ENCODE measurements around the gene APAF1. TPM values are rescaled to one million over a fixed set of nuclear protein-coding genes. Genes with fewer than 3 reads are reported as not detected.

APAF1 gene
- total RNA-seq, 3 donors from 2014 or later (not counting 1 experiment from before 2014, with no cell fraction given) = 33.5 to 43.7 (median 34.9) TPM

- Mint-ChIP-seq H3K27me3 (ENCODE audit: low read depth in 2 of 2) (peaks cover 31 to 43% of the 10 kb centered on the region in 2 donors), H3K27ac (no peak overlapping the region), H3K4me3 (no peak overlapping the region), H3K4me1 (peaks cover 6 to 7% of the 10 kb centered on the region in 2 donors), H3K36me3 (no peaks in the 10 kb centered on the region), H3K9me3 (no peaks in the 10 kb centered on the region)
- ATAC-seq (no peak), DNase-seq (peak in 1 of 2 donors; percentile 43)
- no peaks in the 10 kb centered on the region for H3K36me3 ChIP-seq (ENCODE audit: control insufficient read depth, insufficient read depth, low read length)
- H3K27ac ChIP-seq (ENCODE audit: low read length) = no peak overlapping the region
- H3K4me1 ChIP-seq (ENCODE audit: control insufficient read depth, insufficient read depth, low read length) = peaks cover 10% of the 10 kb centered on the region
- intact Hi-C loops (cut with micrococcal nuclease) = no loop called here
- WGBS (ENCODE audit: insufficient coverage) = no CpG with 5 or more reads among the region's 3 CpGs
- no peak for TF ChIP-seq CTCF (IDR thresholded peaks at IDR 0.05)
- no peaks in the 10 kb centered on the region for H3K9me3 ChIP-seq (ENCODE audit: control insufficient read depth, insufficient read depth, low read length)
- H3K27me3 ChIP-seq (ENCODE audit: control insufficient read depth, insufficient read depth, low read length) = peaks cover 15% of the 10 kb centered on the region
- no peak overlapping the region for H3K4me3 ChIP-seq (ENCODE audit: low read length)
Observed at GRCh38 chr12:98744680-98745079, 99.6 kb downstream of the APAF1 start.

GRCh38 chr12:98745578-98746391 lies 100.7 kb downstream of the APAF1 start:
- H3K36me3 ChIP-seq (ENCODE audit: control insufficient read depth, insufficient read depth, low read length) = no peaks in the 10 kb centered on the region

GRCh38 chr12:98748463-98748862 lies 103.4 kb downstream of the APAF1 start:
- Histone ChIP-seq H3K9me3 (ENCODE audit: control insufficient read depth, insufficient read depth, low read length) (no peaks in the 10 kb centered on the region), H3K36me3 (ENCODE audit: control insufficient read depth, insufficient read depth, low read length) (no peaks in the 10 kb centered on the region), H3K4me3 (ENCODE audit: low read length) (no peak overlapping the region), H3K4me1 (ENCODE audit: control insufficient read depth, insufficient read depth, low read length) (peaks cover 10% of the 10 kb centered on the region), H3K27me3 (ENCODE audit: control insufficient read depth, insufficient read depth, low read length) (peaks cover 15% of the 10 kb centered on the region), H3K27ac (ENCODE audit: low read length) (no peak overlapping the region)
- H3K27ac Mint-ChIP-seq = no peak overlapping the region
- H3K4me1 Mint-ChIP-seq = peaks cover 6 to 7% of the 10 kb centered on the region in 2 donors
- H3K27me3 Mint-ChIP-seq (ENCODE audit: low read depth in 2 of 2) = peaks cover 14 to 37% of the 10 kb centered on the region in 2 donors
- H3K9me3 Mint-ChIP-seq = no peaks in the 10 kb centered on the region
- H3K4me3 Mint-ChIP-seq = no peak overlapping the region
- no peak for DNase-seq
- TF ChIP-seq CTCF (IDR thresholded peaks at IDR 0.05) = no peak
- 93% methylated on average over 3 of the region's 3 CpGs for WGBS (ENCODE audit: insufficient coverage)
- no peaks in the 10 kb centered on the region for H3K36me3 Mint-ChIP-seq
- intact Hi-C loops (cut with micrococcal nuclease) = no loop called here
- no peak for ATAC-seq

More at GRCh38 chr12:98745578-98746391, 100.7 kb downstream of the APAF1 start:
- Histone ChIP-seq H3K27ac (ENCODE audit: low read length) (no peak overlapping the region), H3K9me3 (ENCODE audit: control insufficient read depth, insufficient read depth, low read length) (no peaks in the 10 kb centered on the region), H3K27me3 (ENCODE audit: control insufficient read depth, insufficient read depth, low read length) (peaks cover 15% of the 10 kb centered on the region), H3K4me3 (ENCODE audit: low read length) (peak overlapping the region; percentile 10), H3K4me1 (ENCODE audit: control insufficient read depth, insufficient read depth, low read length) (peaks cover 10% of the 10 kb centered on the region)
- Mint-ChIP-seq H3K27ac (no peak overlapping the region), H3K27me3 (ENCODE audit: low read depth in 2 of 2) (peaks cover 31 to 45% of the 10 kb centered on the region in 2 donors), H3K4me1 (peaks cover 6 to 7% of the 10 kb centered on the region in 2 donors), H3K4me3 (peak overlapping the region; percentile 65), H3K9me3 (no peaks in the 10 kb centered on the region), H3K36me3 (no peaks in the 10 kb centered on the region)
- ATAC-seq = peak in 2 of 3 donors; percentile 36 to 68
- 6% methylated on average over 54 of the region's 54 CpGs for WGBS (ENCODE audit: insufficient coverage)
- intact Hi-C loops (cut with micrococcal nuclease) = no loop called here
- TF ChIP-seq CTCF (IDR thresholded peaks at IDR 0.05) = no peak
- DNase-seq = peak in 1 of 2 donors; percentile 35
